Measurements from ENCODE around the gene LUC7L3. TPM values are rescaled to one million over a fixed set of nuclear protein-coding genes. Genes with fewer than 3 reads are reported as not detected.
A peak's percentile ranks its signal among the peaks of the same experiment; 100 is the strongest.

The LUC7L3 gene
- total and polyA plus RNA-seq, 2 donors (not counting 3 experiments of a cell fraction or from before 2014, with no cell fraction given): 70.9 to 113 TPM

GRCh38 chr17:50783193-50783660 lies 63.8 kb downstream of the LUC7L3 start:
- no peaks in the 10 kb centered on the region for H3K79me2 ChIP-seq (ENCODE audit: control insufficient read depth, insufficient read depth, low read length)
- no peak overlapping the region for H3K4me2 ChIP-seq (ENCODE audit: insufficient read depth, low read length)
- intact Hi-C loops (cut with micrococcal nuclease): loop anchor here (1.0 kb wide), 4 partner anchors 59 to 236 kb away; partner anchors contain the start of gene SPATA20
- no peak overlapping the region for H3K9ac ChIP-seq (replicated peaks; ENCODE audit: extremely low read depth, insufficient read depth, low read length)
- ChIA-PET CTCF (interaction anchor here (0.6 to 5.7 kb wide), 45 partner anchors 8 to 561 kb away, joined by 3 to 130 read pairs (median 5); partner anchors contain the start of genes ANKRD40CL, LUC7L3, NME1 and WFIKKN2), POLR2A (interaction anchor here (0.6 kb wide), 1 partner anchor 505 kb away, joined by 3 read pairs; no protein-coding TSS in a partner anchor)
- dilution Hi-C loops (cut with MboI; ENCODE audit: extremely low pct_ligation_motif_present, low sequenced_read_pairs): no loop called here
- no peaks in the 10 kb centered on the region for H3K36me3 ChIP-seq (ENCODE audit: control insufficient read depth in 2 of 2, extremely low read depth in 1 of 2, insufficient read depth in 2 of 2, low read length in 2 of 2)
- peak; percentile 85 for FAIRE-seq
- BruUV-seq (replicated peaks): no TSS peak
- no peak overlapping the region for H3K27ac ChIP-seq (ENCODE audit: insufficient read depth, low read depth, low read length)
- TF ChIP-seq GATA2 (IDR thresholded peaks at IDR 0.05; ENCODE audit: insufficient read depth, insufficient read length, low read depth, low read length) (no peak), CTCF (IDR thresholded peaks at IDR 0.05; ENCODE audit: extremely low read depth in 1 of 2, insufficient read depth in 1 of 2, low read depth in 1 of 2, low read length in 2 of 2) (peak; percentile 97 to 99)
- H3K4me3 ChIP-seq (replicated peaks in 1 of 3; ENCODE audit: insufficient read depth in 1 of 3, low read depth in 1 of 3, low read length in 3 of 3): no peak overlapping the region
- H3K4me1 ChIP-seq (ENCODE audit: control insufficient read depth, extremely low read depth, insufficient read depth, low read length): peaks cover 5% of the 10 kb centered on the region
- no peak overlapping the region for H2AFZ ChIP-seq (ENCODE audit: low read depth, low read length)
- no peaks in the 10 kb centered on the region for H4K20me1 ChIP-seq (replicated peaks; ENCODE audit: control insufficient read depth, extremely low read depth, insufficient read depth, low read length)
- H3K27me3 ChIP-seq (ENCODE audit: control insufficient read depth in 2 of 2, insufficient read depth in 2 of 2, low read length in 2 of 2): peaks cover 0 to 2% of the 10 kb centered on the region in 2 experiments
- H3K9me1 ChIP-seq (replicated peaks; ENCODE audit: control insufficient read depth, extremely low read depth, insufficient read depth, low read length): no peaks in the 10 kb centered on the region
- DNase-seq (ENCODE audit: low read depth, low spot score): peak; percentile 87
- no peaks in the 10 kb centered on the region for H3K9me3 ChIP-seq (replicated peaks; ENCODE audit: control insufficient read depth, insufficient read depth, low read length)

DNA sequence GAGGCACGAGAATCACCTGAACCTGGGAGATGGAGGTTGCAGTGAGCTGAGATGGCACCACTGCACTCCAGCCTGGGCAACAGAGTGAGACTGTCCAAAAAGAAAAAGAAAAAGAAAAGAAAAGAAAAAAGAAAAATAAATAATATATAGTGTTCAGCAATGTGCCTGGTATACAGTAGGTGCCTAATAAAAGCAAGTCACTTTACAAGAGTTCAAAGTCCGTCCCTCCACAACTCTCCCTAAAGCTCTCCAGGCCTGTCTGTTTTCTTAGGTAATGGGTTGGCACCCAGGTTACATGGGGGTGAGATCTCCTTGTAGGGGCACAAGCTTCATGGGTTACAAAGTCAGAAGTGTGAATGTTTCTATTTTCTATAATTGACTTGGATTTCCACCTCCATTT lies 64.5 kb downstream of the LUC7L3 start:
- DNase-seq (ENCODE audit: low read depth, low spot score) (no peak), FAIRE-seq (no peak)
- CTCF ChIA-PET: interaction anchor here (0.9 to 5.7 kb wide), 19 partner anchors 11 to 370 kb away, joined by 3 to 130 read pairs (median 9); partner anchors contain the start of genes ANKRD40CL and NME1
- Histone ChIP-seq H3K36me3 (ENCODE audit: control insufficient read depth in 2 of 2, extremely low read depth in 1 of 2, insufficient read depth in 2 of 2, low read length in 2 of 2) (no peaks in the 10 kb centered on the region), H3K27me3 (ENCODE audit: control insufficient read depth in 2 of 2, insufficient read depth in 2 of 2, low read length in 2 of 2) (peaks cover 0 to 2% of the 10 kb centered on the region in 2 experiments), H3K4me3 (replicated peaks in 1 of 3; ENCODE audit: insufficient read depth in 1 of 3, low read depth in 1 of 3, low read length in 3 of 3) (no peak overlapping the region), H3K9me3 (replicated peaks; ENCODE audit: control insufficient read depth, insufficient read depth, low read length) (no peaks in the 10 kb centered on the region), H3K9ac (replicated peaks; ENCODE audit: extremely low read depth, insufficient read depth, low read length) (no peak overlapping the region), H4K20me1 (replicated peaks; ENCODE audit: control insufficient read depth, extremely low read depth, insufficient read depth, low read length) (no peaks in the 10 kb centered on the region), H3K4me2 (ENCODE audit: insufficient read depth, low read length) (no peak overlapping the region), H3K4me1 (ENCODE audit: control insufficient read depth, extremely low read depth, insufficient read depth, low read length) (peaks cover 5% of the 10 kb centered on the region), H3K9me1 (replicated peaks; ENCODE audit: control insufficient read depth, extremely low read depth, insufficient read depth, low read length) (no peaks in the 10 kb centered on the region), H2AFZ (ENCODE audit: low read depth, low read length) (no peak overlapping the region), H3K79me2 (ENCODE audit: control insufficient read depth, insufficient read depth, low read length) (no peaks in the 10 kb centered on the region), H3K27ac (ENCODE audit: insufficient read depth, low read depth, low read length) (no peak overlapping the region)
- no peak for TF ChIP-seq MAX (IDR thresholded peaks at IDR 0.05; ENCODE audit: insufficient read depth, insufficient read length)
- no peak for TF ChIP-seq EZH2 (IDR thresholded peaks at IDR 0.05; ENCODE audit: borderline replicate concordance, low read depth, low read length, severe bottlenecking)
- TF ChIP-seq GATA2 (IDR thresholded peaks at IDR 0.05; ENCODE audit: insufficient read depth, insufficient read length, low read depth, low read length): no peak
- no peak for TF ChIP-seq CTCF (IDR thresholded peaks at IDR 0.05; ENCODE audit: extremely low read depth in 1 of 2, insufficient read depth in 1 of 2, low read depth in 1 of 2, low read length in 2 of 2)
- no peak for TF ChIP-seq FOS (IDR thresholded peaks at IDR 0.05; ENCODE audit: borderline replicate concordance, insufficient read depth, low read length)
- TF ChIP-seq JUN (IDR thresholded peaks at IDR 0.05; ENCODE audit: borderline replicate concordance, insufficient read depth, insufficient read length, low read depth): no peak
- no peak for TF ChIP-seq POLR2AphosphoS5 (IDR thresholded peaks at IDR 0.05; ENCODE audit: insufficient read depth, low read depth, low read length)
- no peak for TF ChIP-seq MYC (IDR thresholded peaks at IDR 0.05; ENCODE audit: low read depth, low read length)
- no peak for TF ChIP-seq POLR2A (IDR thresholded peaks at IDR 0.05; ENCODE audit: low read depth, low read length)
- no TSS peak for BruUV-seq (replicated peaks)
- intact Hi-C loops (cut with micrococcal nuclease): loop anchor here (1.0 kb wide), 4 partner anchors 58 to 237 kb away; partner anchors contain the start of gene SPATA20
- POLR2A ChIA-PET: no interaction called here
- dilution Hi-C loops (cut with MboI; ENCODE audit: extremely low pct_ligation_motif_present, low sequenced_read_pairs): no loop called here
